H1 (cell line): ENCODE measurements around the gene TMEM35B. TPM values are rescaled to one million over a fixed set of nuclear protein-coding genes. Genes with fewer than 3 reads are reported as not detected.
"Not testable (repeated sequence)": the region's sequence is repeated elsewhere in the genome, so short reads cannot be mapped to it uniquely, and the experiment has no call there.

ENCODE experiments used
- CTCF ChIA-PET: fragments of 300-600 bp; sonication (Branson Sonifier 250); formaldehyde crosslinking; loops from one replicate; lab custom pipeline; 2021; ENCODE audit not compliant: partially characterized antibody; lab: Charles Lee
- POLR2A ChIA-PET: fragments of 300-600 bp; sonication (Branson Sonifier 250); formaldehyde crosslinking; loops from one replicate; lab custom pipeline; 2021; ENCODE audit warnings: inconsistent platforms; ENCODE audit not compliant: partially characterized antibody; lab: Charles Lee
- DNase-seq, 2 experiments: peaks; one replicate each; pipeline versions ENCODE4 v3.0.0 to v3.0.0-alpha.2; 2010 to 2022; ENCODE audit warnings: low spot score in 2 of 2, low read depth in 1 of 2, mixed read lengths in 1 of 2
- FAIRE-seq: peaks from 2 replicates; lab custom pipeline; 2011; peaks lifted over from hg19 to GRCh38; lab: Jason Lieb, UNC
- H2AFZ ChIP-seq: 2 replicates; pipeline ENCODE4 v1.8.1; 2012; ENCODE audit warnings: low read length, inconsistent platforms
- H2AK5ac ChIP-seq: 2 replicates; pipeline ENCODE4 v1.6.1; 2013; ENCODE audit warnings: low read depth, low read length
- H2BK120ac ChIP-seq: replicated peaks from 2 replicates; pipeline ENCODE3; 2013; ENCODE audit warnings: low read depth, low read length, inconsistent platforms
- H2BK12ac ChIP-seq: 2 replicates; pipeline ENCODE4 v1.6.1; 2013; ENCODE audit warnings: low read depth, low read length
- H2BK15ac ChIP-seq: 2 replicates; pipeline ENCODE4 v1.6.1; 2013; ENCODE audit warnings: low read length
- H2BK20ac ChIP-seq: 2 replicates; pipeline ENCODE4 v1.6.1; 2013; ENCODE audit warnings: low read length
- H2BK5ac ChIP-seq: 2 replicates; pipeline ENCODE4 v1.6.1; 2013; ENCODE audit warnings: low read depth, low read length
- H3K14ac ChIP-seq: 2 replicates; pipeline ENCODE4 v1.6.1; 2013; ENCODE audit warnings: inconsistent platforms; ENCODE audit not compliant: insufficient read length
- H3K18ac ChIP-seq: 2 replicates; pipeline ENCODE4 v1.6.1; 2013; ENCODE audit warnings: low read length; ENCODE audit errors: extremely low read depth
- H3K23ac ChIP-seq: 2 replicates; pipeline ENCODE4 v1.6.1; 2013; ENCODE audit warnings: inconsistent platforms; ENCODE audit not compliant: insufficient read length
- H3K23me2 ChIP-seq: 2 replicates; pipeline ENCODE4 v1.6.1; 2013; ENCODE audit warnings: low read depth, low read length
- H3K27ac ChIP-seq: 2 replicates; pipeline ENCODE4 v1.6.1; 2011; ENCODE audit warnings: low read depth, low read length, inconsistent platforms
- H3K27me3 ChIP-seq, 4 experiments: replicated peaks in 1 of 4; 1 replicate in 1 of 4; 2 replicates in 3 of 4; pipeline versions ENCODE4 v1.6.1 to v1.8.1; 2011 to 2013; ENCODE audit warnings: low read length in 3 of 4, mild to moderate bottlenecking in 3 of 4, inconsistent platforms in 2 of 4, mixed read lengths in 2 of 4, moderate library complexity in 1 of 4; ENCODE audit not compliant: control insufficient read depth in 3 of 4, insufficient read depth in 3 of 4; ENCODE audit errors: extremely low read depth in 1 of 4
- H3K36me3 ChIP-seq, 4 experiments: 2 replicates each; pipeline versions ENCODE4 v1.6.1 to v1.8.1; 2011 to 2013; ENCODE audit warnings: mild to moderate bottlenecking in 4 of 4, low read length in 3 of 4, moderate library complexity in 2 of 4, control low read depth in 1 of 4, inconsistent platforms in 1 of 4; ENCODE audit not compliant: insufficient read depth in 4 of 4, control insufficient read depth in 2 of 4
- H3K4ac ChIP-seq: replicated peaks from 2 replicates; pipeline ENCODE3; 2013; ENCODE audit warnings: low read length, low read depth, mixed read lengths, inconsistent platforms; ENCODE audit not compliant: insufficient read length
- H3K4me1 ChIP-seq, 4 experiments: replicated peaks in 1 of 4; 1 replicate in 1 of 4; 2 replicates in 3 of 4; pipeline versions ENCODE4 v1.6.1 to v1.8.1; 2011 to 2013; ENCODE audit warnings: low read length in 3 of 4, inconsistent platforms in 2 of 4, mixed read lengths in 1 of 4; ENCODE audit not compliant: insufficient read depth in 4 of 4, control insufficient read depth in 3 of 4
- H3K4me2 ChIP-seq, 2 experiments: 2 replicates each; pipeline versions ENCODE4 v1.6.1 to v1.8.1; 2011 to 2013; ENCODE audit warnings: low read depth in 2 of 2, low read length in 2 of 2, control low read depth in 1 of 2, inconsistent platforms in 1 of 2, mild to moderate bottlenecking in 1 of 2; ENCODE audit not compliant: insufficient read depth in 1 of 2
- H3K4me3 ChIP-seq, 4 experiments: fragments of 200-600, 300-600 bp in 1 of 4; sonication (generic), shearing (Covaris generic), sonication (Bioruptor Twin) in 1 of 4; 2 replicates each; pipeline versions ENCODE4 v1.5.1 to v1.8.1; 2011 to 2016; ENCODE audit warnings: low read length in 4 of 4, low read depth in 3 of 4, control low read depth in 2 of 4, inconsistent platforms in 2 of 4, mild to moderate bottlenecking in 2 of 4, mixed read lengths in 1 of 4, moderate library complexity in 1 of 4; ENCODE audit not compliant: insufficient read depth in 2 of 4; ENCODE audit errors: extremely low read depth in 1 of 4
- H3K56ac ChIP-seq: replicated peaks from 2 replicates; pipeline ENCODE3; 2013; ENCODE audit warnings: low read depth, mild to moderate bottlenecking, mixed read lengths, low read length, inconsistent platforms; ENCODE audit not compliant: insufficient read length
- H3K79me1 ChIP-seq: 2 replicates; pipeline ENCODE4 v1.6.1; 2013; ENCODE audit warnings: low read depth, low read length, control low read depth
- H3K79me2 ChIP-seq, 2 experiments: 2 replicates each; pipeline versions ENCODE4 v1.6.1 to v1.8.1; 2012 to 2013; ENCODE audit warnings: low read length in 2 of 2, mild to moderate bottlenecking in 2 of 2, inconsistent platforms in 1 of 2; ENCODE audit not compliant: insufficient read depth in 2 of 2, control insufficient read depth in 1 of 2
- H3K9ac ChIP-seq, 4 experiments: replicated peaks in 1 of 4; 1 replicate in 1 of 4; 2 replicates in 3 of 4; pipeline versions ENCODE4 v1.6.1 to v1.8.1; 2011 to 2013; ENCODE audit warnings: low read depth in 3 of 4, low read length in 3 of 4, control low read depth in 2 of 4, mild to moderate bottlenecking in 2 of 4, moderate library complexity in 2 of 4, inconsistent platforms in 1 of 4; ENCODE audit errors: extremely low read depth in 1 of 4
- H3K9me3 ChIP-seq, 2 experiments: 2 replicates each; pipeline versions ENCODE4 v1.6.1 to v1.8.1; 2012 to 2013; ENCODE audit warnings: mild to moderate bottlenecking in 2 of 2, moderate library complexity in 2 of 2, control low read depth in 1 of 2, inconsistent platforms in 1 of 2, low read depth in 1 of 2, low read length in 1 of 2, mixed read lengths in 1 of 2; ENCODE audit not compliant: insufficient read depth in 2 of 2
- H4K20me1 ChIP-seq, 2 experiments: replicated peaks in 1 of 2; 2 replicates each; pipeline versions ENCODE3 to v1.8.1; 2011 to 2013; ENCODE audit warnings: inconsistent platforms in 2 of 2, low read length in 2 of 2, mild to moderate bottlenecking in 1 of 2; ENCODE audit not compliant: insufficient read depth in 2 of 2, control insufficient read depth in 1 of 2
- H4K5ac ChIP-seq: 2 replicates; pipeline ENCODE4 v1.6.1; 2013; ENCODE audit warnings: low read length, low read depth, mixed read lengths, inconsistent platforms; ENCODE audit not compliant: insufficient read length
- H4K8ac ChIP-seq: 2 replicates; pipeline ENCODE4 v1.8.0; 2013; ENCODE audit warnings: mild to moderate bottlenecking, moderate library complexity, low read length, inconsistent platforms; ENCODE audit not compliant: insufficient read depth; ENCODE audit errors: extremely low read depth
- H4K91ac ChIP-seq: replicated peaks from 2 replicates; pipeline ENCODE3; 2013; ENCODE audit warnings: low read length, mixed read lengths, inconsistent platforms; ENCODE audit not compliant: insufficient read length
- WGBS, 2 experiments: shearing (Covaris generic) in 1 of 2; methylation state at CpG; one replicate each; pipeline versions ENCODE4 v1.1.6 to v1.1.7; 2013 to 2015; ENCODE audit warnings: low lambda C conversion rate in 2 of 2, mixed read lengths in 2 of 2, inconsistent platforms in 1 of 2, low coverage in 1 of 2, missing lambda C conversion rate in 1 of 2; ENCODE audit not compliant: insufficient replicate concordance in 2 of 2, insufficient coverage in 1 of 2, insufficient read length in 1 of 2; ENCODE audit errors: extremely low coverage in 1 of 2, missing lambda C conversion rate in 1 of 2; 5-methylcytosine and 5-hydroxymethylcytosine counted together
- polyA plus RNA-seq, 7 experiments: library from polyadenylated mRNA; depleted of rRNA in 3 of 7; stranded (reverse) in 5 of 7; unstranded in 2 of 7; fragments of >200 nt in 5 of 7; fragments of 200-250 nt in 2 of 7; gene quantifications; 1 replicate in 5 of 7; 2 replicates in 1 of 7; 4 replicates in 1 of 7; pipeline versions ENCODE4 v1.2.1 to v1.2.3, GENCODE V29; 2011 to 2013; ENCODE audit warnings: missing spikeins in 2 of 7, mixed read lengths in 2 of 7
- small RNA-seq: library from polyadenylated mRNA; stranded (forward); fragments of <200 nt; extraction: miRNeasy Mini kit (QIAGEN cat#:217004); gene quantifications from one replicate; pipeline ENCODE3, GENCODE V24; 2013; ENCODE audit not compliant: insufficient read depth
- total RNA-seq: library from RNA; stranded (reverse); fragmentation: NEBNext Ultra II Directional; extraction: Animal tissue kit (Norgen Biotek cat#: 25700); gene quantifications from 2 replicates; pipeline ENCODE4 v1.2.1, GENCODE V29; 2021

Gene TMEM35B
- total and polyA plus RNA-seq, 2 of the 8 experiments (the other 6 are each of a cell fraction or from before 2014, with no cell fraction given), result 10.2 to 31.1 TPM

DNA sequence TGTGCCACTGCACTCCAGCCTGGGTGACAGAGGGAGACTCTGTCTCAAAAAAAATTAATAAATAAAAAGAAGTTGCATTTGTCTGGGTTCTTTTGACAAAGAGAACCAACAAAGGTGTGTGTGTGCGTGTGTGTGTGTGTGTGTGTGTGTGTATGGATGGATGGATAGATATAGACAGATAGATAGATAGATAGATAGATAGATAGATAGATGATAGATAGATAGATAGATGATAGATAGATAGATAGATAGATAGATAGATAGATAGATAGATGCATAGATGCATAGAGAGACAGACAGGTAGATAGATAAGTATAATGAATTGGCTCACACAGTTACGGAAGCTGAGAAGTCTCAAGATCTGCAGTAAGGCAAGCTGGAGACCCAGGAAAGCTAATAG lies 43.3 kb downstream of the TMEM35B start:
- H3K4ac ChIP-seq, H3K56ac ChIP-seq, CTCF ChIA-PET, H4K8ac ChIP-seq, H3K23ac ChIP-seq, H3K9ac ChIP-seq, H3K4me3 ChIP-seq, FAIRE-seq, H3K4me1 ChIP-seq, H2BK5ac ChIP-seq, H2AK5ac ChIP-seq, H3K27me3 ChIP-seq, H2BK120ac ChIP-seq, H2BK15ac ChIP-seq, H2AFZ ChIP-seq, DNase-seq, H4K91ac ChIP-seq, H3K79me2 ChIP-seq, H3K23me2 ChIP-seq, H3K27ac ChIP-seq, H3K9me3 ChIP-seq, H3K79me1 ChIP-seq, H4K20me1 ChIP-seq, H2BK12ac ChIP-seq, H3K14ac ChIP-seq, H3K18ac ChIP-seq, H3K36me3 ChIP-seq, H2BK20ac ChIP-seq, H4K5ac ChIP-seq, H3K4me2 ChIP-seq: not testable (repeated sequence)
- POLR2A ChIA-PET, result interaction anchor here (0.6 to 1.3 kb wide), 2 partner anchors 12 to 48 kb away, joined by 3 to 5 read pairs; partner anchors contain the start of gene DLGAP3
- WGBS, 2 experiments, result 94% methylated on average over 2 of the region's 2 CpGs; no CpG with 5 or more reads in 1 of the 2 experiments

Small RNA genes within 50 kb of the gene (small RNA-seq; reads per million reads assigned to genes)
- not detected for gene TMEM35B

Other genes with a start within 250 kb of the TMEM35B start
- 0.71 and 0.86 TPM in 2 replicates for gene GJB5, start 230.3 kb downstream of the TMEM35B start, total RNA-seq
- gene GJB5, start 230.3 kb downstream of the TMEM35B start, polyA plus RNA-seq (2011; rRNA removed), result 3.1 and 3.3 TPM in 2 replicates
- 0.11 and 0.20 TPM in 2 replicates for gene GJB4, start 225.6 kb downstream of the TMEM35B start, total RNA-seq
- gene GJB4, start 225.6 kb downstream of the TMEM35B start, polyA plus RNA-seq (2011; rRNA removed), result 0.36 and 0.41 TPM in 2 replicates
- 0.93 and 1.1 TPM in 2 replicates for gene GJB3, start 204.1 kb downstream of the TMEM35B start, total RNA-seq
- 1.6 and 1.7 TPM in 2 replicates for gene GJB3, start 204.1 kb downstream of the TMEM35B start, polyA plus RNA-seq (2011; rRNA removed)
- gene GJA4, start 192.3 kb downstream of the TMEM35B start, total RNA-seq, result 2.7 and 3.2 TPM in 2 replicates
- gene GJA4, start 192.3 kb downstream of the TMEM35B start, polyA plus RNA-seq (2011; rRNA removed), result 3.9 and 4.3 TPM in 2 replicates
- 40.9 and 42.6 TPM in 2 replicates for gene SMIM12, start 125.6 kb downstream of the TMEM35B start, total RNA-seq
- 43.8 and 49.2 TPM in 2 replicates for gene SMIM12, start 125.6 kb downstream of the TMEM35B start, polyA plus RNA-seq (2011; rRNA removed)
- 13.2 and 14.8 TPM in 2 replicates for gene DLGAP3, start 55.7 kb downstream of the TMEM35B start, total RNA-seq
- gene DLGAP3, start 55.7 kb downstream of the TMEM35B start, polyA plus RNA-seq (2011; rRNA removed), result 3.8 and 6.7 TPM in 2 replicates
- 14.9 and 15.7 TPM in 2 replicates for gene ZMYM6, start 46.6 kb upstream of the TMEM35B start, total RNA-seq
- gene ZMYM6, start 46.6 kb upstream of the TMEM35B start, polyA plus RNA-seq (2011; rRNA removed), result 4.1 and 5.1 TPM in 2 replicates
- gene ZMYM1, start 94.0 kb upstream of the TMEM35B start, total RNA-seq, result 39.6 and 41.3 TPM in 2 replicates
- gene ZMYM1, start 94.0 kb upstream of the TMEM35B start, polyA plus RNA-seq (2011; rRNA removed), result 7.5 and 10.0 TPM in 2 replicates
- 442 and 469 TPM in 2 replicates for gene SFPQ, start 207.8 kb upstream of the TMEM35B start, total RNA-seq
- gene SFPQ, start 207.8 kb upstream of the TMEM35B start, polyA plus RNA-seq (2011; rRNA removed), result 109 and 118 TPM in 2 replicates